ENCODE measurements around the gene RIGI. TPM values are rescaled to one million over a fixed set of nuclear protein-coding genes. Genes with fewer than 3 reads are reported as not detected.

The RIGI gene
- total and polyA plus RNA-seq, 2 of the 13 experiments (the other 11 are each of a cell fraction or from before 2014, with no cell fraction given), result 3.0 to 8.2 TPM

DNA sequence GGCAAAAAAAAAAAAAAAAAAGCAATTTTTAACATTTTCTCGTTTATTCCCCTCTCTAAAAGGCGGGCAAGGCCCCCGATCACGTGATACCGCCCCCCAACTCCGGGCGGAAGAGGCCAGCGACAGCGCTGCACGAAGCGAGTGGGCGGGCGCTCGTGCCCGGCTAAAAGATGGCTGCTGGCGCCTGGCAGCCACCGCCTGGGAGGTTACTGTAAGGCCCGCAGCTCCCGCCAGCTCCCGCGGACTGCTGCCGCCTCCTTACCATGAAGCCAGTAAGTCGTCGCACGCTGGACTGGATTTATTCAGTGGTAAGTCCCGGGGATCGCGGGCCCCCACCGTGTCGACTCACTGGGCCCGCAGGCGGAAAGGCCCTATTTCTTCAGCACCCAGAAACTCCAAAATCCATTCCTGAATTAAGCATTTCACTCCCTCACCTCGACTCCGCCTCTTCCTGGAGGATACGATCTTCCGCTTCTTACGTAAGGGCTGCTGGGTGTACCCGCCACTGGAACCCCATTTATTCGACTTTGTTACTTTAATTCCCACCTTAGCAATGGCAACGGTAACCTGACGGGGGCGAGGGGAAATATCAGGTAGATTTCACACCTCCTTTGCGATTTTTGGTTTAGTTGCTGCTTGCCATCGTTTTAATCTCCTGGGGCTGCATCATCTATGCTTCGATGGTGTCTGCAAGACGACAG lies 26.3 kb upstream of the RIGI start, which contains the start of the genes SMIM27 and TOPORS (continued):
- TF ChIP-seq, protein P1, sequence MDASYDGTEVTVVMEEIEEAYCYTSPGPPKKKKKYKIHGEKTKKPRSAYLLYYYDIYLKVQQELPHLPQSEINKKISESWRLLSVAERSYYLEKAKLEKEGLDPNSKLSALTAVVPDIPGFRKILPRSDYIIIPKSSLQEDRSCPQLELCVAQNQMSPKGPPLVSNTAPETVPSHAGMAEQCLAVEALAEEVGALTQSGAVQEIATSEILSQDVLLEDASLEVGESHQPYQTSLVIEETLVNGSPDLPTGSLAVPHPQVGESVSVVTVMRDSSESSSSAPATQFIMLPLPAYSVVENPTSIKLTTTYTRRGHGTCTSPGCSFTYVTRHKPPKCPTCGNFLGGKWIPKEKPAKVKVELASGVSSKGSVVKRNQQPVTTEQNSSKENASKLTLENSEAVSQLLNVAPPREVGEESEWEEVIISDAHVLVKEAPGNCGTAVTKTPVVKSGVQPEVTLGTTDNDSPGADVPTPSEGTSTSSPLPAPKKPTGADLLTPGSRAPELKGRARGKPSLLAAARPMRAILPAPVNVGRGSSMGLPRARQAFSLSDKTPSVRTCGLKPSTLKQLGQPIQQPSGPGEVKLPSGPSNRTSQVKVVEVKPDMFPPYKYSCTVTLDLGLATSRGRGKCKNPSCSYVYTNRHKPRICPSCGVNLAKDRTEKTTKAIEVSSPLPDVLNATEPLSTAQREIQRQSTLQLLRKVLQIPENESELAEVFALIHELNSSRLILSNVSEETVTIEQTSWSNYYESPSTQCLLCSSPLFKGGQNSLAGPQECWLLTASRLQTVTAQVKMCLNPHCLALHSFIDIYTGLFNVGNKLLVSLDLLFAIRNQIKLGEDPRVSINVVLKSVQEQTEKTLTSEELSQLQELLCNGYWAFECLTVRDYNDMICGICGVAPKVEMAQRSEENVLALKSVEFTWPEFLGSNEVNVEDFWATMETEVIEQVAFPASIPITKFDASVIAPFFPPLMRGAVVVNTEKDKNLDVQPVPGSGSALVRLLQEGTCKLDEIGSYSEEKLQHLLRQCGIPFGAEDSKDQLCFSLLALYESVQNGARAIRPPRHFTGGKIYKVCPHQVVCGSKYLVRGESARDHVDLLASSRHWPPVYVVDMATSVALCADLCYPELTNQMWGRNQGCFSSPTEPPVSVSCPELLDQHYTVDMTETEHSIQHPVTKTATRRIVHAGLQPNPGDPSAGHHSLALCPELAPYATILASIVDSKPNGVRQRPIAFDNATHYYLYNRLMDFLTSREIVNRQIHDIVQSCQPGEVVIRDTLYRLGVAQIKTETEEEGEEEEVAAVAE (CRISPR knock-in tag; IDR thresholded peaks at IDR 0.05; ENCODE audit: borderline replicate concordance), result 0 out of 2 replicates have a peak, but pooled peaks have one; percentile 68
- TF ChIP-seq ZNF10 (CRISPR knock-in tag; IDR thresholded peaks at IDR 0.05; ENCODE audit: borderline replicate concordance, low read depth) (no peak), DMAP1 (CRISPR knock-in tag; IDR thresholded peaks at IDR 0.05) (peak; percentile 89), ATAD3A (CRISPR knock-in tag; IDR thresholded peaks at IDR 0.05) (no peak), ZMYM2 (CRISPR knock-in tag; IDR thresholded peaks at IDR 0.05) (no peak), ZNF138 (CRISPR knock-in tag; IDR thresholded peaks at IDR 0.05; ENCODE audit: low read depth) (no peak), HIVEP1 (CRISPR knock-in tag; IDR thresholded peaks at IDR 0.05) (peak; percentile 82), ASH2L (IDR thresholded peaks at IDR 0.05; ENCODE audit: insufficient read length, low read depth, low read length) (peak; percentile 88), MEIS2 (CRISPR knock-in tag; IDR thresholded peaks at IDR 0.05) (no peak; the same call in 1 of the 2 replicates), FOXP1 (IDR thresholded peaks at IDR 0.05) (no peak), FOXP1 (CRISPR knock-in tag; IDR thresholded peaks at IDR 0.05) (no peak), TAF1 (CRISPR knock-in tag; IDR thresholded peaks at IDR 0.05) (peak; percentile 99), PLRG1 (conservative IDR thresholded peaks at IDR 0.05) (no peak), ZNF225 (CRISPR knock-in tag; IDR thresholded peaks at IDR 0.05) (peak; percentile 96; the same call in 1 of the 2 replicates)
- TF ChIP-seq, protein P2, sequence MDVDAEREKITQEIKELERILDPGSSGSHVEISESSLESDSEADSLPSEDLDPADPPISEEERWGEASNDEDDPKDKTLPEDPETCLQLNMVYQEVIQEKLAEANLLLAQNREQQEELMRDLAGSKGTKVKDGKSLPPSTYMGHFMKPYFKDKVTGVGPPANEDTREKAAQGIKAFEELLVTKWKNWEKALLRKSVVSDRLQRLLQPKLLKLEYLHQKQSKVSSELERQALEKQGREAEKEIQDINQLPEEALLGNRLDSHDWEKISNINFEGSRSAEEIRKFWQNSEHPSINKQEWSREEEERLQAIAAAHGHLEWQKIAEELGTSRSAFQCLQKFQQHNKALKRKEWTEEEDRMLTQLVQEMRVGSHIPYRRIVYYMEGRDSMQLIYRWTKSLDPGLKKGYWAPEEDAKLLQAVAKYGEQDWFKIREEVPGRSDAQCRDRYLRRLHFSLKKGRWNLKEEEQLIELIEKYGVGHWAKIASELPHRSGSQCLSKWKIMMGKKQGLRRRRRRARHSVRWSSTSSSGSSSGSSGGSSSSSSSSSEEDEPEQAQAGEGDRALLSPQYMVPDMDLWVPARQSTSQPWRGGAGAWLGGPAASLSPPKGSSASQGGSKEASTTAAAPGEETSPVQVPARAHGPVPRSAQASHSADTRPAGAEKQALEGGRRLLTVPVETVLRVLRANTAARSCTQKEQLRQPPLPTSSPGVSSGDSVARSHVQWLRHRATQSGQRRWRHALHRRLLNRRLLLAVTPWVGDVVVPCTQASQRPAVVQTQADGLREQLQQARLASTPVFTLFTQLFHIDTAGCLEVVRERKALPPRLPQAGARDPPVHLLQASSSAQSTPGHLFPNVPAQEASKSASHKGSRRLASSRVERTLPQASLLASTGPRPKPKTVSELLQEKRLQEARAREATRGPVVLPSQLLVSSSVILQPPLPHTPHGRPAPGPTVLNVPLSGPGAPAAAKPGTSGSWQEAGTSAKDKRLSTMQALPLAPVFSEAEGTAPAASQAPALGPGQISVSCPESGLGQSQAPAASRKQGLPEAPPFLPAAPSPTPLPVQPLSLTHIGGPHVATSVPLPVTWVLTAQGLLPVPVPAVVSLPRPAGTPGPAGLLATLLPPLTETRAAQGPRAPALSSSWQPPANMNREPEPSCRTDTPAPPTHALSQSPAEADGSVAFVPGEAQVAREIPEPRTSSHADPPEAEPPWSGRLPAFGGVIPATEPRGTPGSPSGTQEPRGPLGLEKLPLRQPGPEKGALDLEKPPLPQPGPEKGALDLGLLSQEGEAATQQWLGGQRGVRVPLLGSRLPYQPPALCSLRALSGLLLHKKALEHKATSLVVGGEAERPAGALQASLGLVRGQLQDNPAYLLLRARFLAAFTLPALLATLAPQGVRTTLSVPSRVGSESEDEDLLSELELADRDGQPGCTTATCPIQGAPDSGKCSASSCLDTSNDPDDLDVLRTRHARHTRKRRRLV (CRISPR knock-in tag; IDR thresholded peaks at IDR 0.05), result peak; percentile 54; the same call in 1 of the 2 replicates
- TF ChIP-seq, protein P3, sequence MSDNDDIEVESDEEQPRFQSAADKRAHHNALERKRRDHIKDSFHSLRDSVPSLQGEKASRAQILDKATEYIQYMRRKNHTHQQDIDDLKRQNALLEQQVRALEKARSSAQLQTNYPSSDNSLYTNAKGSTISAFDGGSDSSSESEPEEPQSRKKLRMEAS (IDR thresholded peaks at IDR 0.05), result peak; percentile 57
- TF ChIP-seq, protein P4, sequence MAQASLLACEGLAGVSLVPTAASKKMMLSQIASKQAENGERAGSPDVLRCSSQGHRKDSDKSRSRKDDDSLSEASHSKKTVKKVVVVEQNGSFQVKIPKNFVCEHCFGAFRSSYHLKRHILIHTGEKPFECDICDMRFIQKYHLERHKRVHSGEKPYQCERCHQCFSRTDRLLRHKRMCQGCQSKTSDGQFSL (CRISPR knock-in tag; IDR thresholded peaks at IDR 0.05), result peak; percentile 92
- TF ChIP-seq, protein P5, sequence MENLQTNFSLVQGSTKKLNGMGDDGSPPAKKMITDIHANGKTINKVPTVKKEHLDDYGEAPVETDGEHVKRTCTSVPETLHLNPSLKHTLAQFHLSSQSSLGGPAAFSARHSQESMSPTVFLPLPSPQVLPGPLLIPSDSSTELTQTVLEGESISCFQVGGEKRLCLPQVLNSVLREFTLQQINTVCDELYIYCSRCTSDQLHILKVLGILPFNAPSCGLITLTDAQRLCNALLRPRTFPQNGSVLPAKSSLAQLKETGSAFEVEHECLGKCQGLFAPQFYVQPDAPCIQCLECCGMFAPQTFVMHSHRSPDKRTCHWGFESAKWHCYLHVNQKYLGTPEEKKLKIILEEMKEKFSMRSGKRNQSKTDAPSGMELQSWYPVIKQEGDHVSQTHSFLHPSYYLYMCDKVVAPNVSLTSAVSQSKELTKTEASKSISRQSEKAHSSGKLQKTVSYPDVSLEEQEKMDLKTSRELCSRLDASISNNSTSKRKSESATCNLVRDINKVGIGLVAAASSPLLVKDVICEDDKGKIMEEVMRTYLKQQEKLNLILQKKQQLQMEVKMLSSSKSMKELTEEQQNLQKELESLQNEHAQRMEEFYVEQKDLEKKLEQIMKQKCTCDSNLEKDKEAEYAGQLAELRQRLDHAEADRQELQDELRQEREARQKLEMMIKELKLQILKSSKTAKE (CRISPR knock-in tag; IDR thresholded peaks at IDR 0.05; ENCODE audit: borderline replicate concordance), result no peak

Data from HepG2 (cell line).